HG03457 (cell line): ENCODE results near the gene GABRB3.

ENCODE experiments used
- ATAC-seq: cut with Tn5 transposase; IDR thresholded peaks from one replicate; pipeline ENCODE4 v1.9.1; 2021; ENCODE audit warnings: moderate number of reproducible peaks; ENCODE audit not compliant: unreplicated experiment

The GABRB3 gene

DNA sequence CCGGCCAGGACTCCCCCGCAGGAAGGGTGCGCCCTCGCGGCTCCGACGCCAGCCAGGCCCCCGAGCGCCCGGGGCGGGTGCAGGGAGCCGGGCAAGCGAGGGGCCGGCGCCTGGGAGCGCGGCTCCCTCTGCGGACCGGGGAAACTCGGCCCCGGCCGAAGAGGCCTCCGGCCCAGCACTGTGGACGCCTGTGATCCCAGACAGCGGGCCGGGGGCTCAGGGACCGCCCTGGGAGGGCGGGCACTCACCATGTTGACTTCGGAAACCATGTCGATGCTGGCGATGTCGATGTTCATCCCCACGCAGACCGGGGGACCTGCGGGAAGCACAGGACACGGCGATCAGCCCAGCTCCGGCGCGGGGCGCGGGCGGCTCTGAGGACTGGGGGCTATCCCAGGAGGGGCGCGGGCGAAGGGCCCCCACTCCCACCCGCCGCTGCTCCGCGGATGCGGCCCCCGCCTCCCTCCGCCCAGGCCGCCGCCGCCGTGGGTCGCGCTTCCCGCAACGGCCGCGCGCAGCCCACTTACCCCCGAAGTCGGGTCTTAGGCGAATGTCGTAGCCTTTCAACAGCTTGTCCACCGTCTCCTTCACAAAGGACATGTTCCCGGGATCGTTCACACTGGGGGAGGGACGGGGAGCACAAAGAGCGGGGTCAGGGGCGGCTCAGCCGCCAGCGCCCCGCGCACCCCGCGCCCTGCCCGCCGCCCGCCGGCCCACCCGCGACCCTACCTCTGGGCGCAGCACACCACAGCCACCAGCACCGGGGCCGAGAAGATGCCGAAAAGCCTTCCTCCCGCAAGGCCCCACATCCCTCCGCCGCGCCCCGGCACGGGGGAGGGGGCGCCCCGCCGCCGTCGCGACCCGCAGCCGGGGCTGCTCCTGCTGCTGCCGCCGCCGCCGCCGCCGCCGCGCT is at the start of gene GABRB3:
Gene GABRB3 (minus strand): TSS at position 913 of the 913 bp plus-strand sequence.
- ATAC-seq: no peak

DNA sequence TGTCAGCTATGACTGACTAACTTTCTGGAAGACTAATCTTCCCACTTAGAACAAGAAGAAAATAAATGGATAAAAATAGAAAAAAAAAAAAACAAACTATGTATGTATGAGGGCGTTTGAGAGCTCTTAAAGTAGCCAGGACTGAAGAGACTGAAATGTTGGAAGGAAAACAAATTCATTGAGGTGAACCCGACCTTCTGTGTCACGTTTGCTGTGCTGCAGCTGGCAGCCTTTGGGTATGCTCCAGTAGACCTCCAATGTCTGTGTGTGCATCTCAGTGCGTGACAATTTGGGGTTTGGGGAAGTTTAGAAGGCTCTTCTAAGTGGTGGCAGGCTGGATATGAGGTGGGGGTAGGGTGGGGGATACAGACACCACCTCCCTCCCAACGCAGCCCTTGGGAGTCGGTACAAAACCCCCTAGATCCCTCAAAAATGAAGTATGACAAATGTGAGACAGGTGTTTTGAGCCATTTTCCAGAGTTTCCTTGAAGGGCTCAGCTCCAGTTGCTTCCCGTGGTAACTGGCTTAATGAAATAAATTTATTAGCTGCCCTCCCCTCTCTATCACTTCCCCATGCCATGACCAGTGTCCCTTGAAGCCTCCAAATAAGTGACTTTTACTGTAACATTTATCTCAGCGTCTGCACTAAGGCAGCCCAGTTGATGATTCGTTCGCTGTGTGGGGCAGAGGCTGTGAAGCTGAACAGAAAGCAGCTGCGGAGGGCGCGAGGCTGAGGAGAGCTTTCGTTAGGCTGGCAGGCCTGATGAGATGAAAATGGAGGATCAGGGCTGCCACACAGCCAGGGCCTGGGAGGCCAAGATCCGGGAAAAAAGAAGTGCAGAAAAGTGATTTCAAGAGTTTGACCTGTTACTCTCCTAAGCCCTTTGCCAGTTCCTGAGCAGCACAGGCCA is 34.9 kb upstream of the GABRB3 start:
- no peak for ATAC-seq

DNA sequence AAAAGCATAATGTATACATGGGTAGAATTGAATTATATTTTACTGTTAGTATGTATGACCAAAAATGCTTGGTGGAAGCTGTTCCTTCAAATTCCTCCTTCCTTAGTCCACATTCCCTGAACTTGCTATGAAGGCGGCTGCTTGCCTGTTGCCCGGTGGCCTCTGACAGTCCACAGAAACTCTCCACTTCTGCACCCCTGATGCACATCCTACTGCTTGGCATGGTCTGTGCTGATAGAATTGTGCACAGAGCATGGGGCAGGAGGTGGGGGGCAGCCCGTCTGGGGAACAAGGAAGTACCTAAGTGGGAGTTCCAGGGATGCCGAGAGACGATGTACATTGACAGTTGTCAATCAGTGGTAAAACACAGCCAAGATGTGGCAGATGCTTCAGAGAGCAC is 33.7 kb upstream of the GABRB3 start:
- ATAC-seq: no peak

DNA sequence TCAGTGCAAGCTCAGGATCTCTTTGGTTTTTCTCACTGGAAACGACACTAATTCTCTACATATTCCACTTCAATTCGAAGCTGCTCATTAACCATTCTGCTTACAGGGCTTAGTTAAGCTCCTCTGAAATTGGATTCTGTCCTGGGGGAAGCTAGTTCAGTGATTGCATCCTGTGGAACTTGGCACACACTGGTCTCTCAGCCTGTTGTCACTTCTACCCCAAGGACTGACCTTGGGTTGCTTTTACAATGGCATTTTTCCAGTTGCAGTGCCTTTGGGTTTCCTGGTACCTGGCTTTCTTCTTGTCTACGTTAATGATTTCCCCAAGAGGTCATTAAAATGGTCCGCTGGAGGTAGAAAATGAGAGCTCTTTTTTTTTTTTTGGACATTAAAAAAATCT is 33.3 kb upstream of the GABRB3 start:
- ATAC-seq: no peak

DNA sequence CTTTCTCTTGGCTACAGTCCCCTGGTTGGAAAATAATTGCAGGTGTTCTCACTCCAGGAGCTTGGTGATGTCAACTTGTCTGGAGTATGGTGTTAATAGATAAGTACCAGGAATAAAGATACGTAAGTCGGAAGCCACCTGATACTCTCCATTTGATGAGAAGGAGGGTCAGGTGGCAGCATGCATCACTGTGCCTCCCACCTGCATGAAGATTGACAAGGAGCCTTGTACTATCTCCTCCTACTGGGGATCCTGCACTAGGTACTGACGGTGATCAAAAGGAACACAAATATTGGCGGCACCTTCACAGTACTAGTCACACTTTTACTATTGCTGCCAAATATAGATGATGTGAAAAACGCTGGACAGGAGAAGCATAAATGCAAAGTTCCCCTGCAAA is 32.6 kb upstream of the GABRB3 start:
- ATAC-seq: no peak

DNA sequence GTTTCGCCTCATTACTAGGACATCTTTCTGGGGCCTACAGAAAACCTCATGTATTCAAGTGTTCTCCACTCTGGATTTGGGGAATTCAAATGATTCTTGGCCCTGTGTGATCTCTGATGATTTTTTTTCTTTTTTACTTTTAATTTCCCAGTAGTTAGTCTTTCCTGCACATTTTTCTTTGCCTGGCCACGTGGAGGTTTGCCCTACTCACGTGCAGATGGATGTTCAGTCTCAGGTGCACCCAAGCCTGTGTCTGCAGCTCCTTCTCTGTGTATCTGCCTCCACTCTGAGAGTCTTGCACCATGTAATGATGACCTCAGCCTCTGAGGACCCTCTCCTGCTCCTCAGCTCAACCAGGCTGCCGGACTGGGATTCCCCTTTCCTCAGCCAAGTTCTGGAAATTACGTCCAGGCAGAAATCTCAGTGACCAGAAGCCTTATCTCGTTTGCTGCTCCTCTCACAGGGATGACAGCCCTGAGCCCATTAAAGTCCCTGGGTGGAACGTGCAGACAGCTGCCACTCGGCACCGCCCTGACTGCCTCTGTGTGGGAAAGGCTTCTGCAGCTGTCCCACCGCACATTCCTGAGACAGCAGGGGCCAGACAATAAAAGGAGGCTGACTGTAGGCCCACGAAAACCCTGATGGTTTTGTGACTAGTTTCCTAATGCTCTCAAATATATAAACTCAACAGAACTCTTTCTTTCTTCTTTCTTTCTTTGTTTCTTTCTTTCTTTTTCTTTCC is 31.4 kb upstream of the GABRB3 start:
- no peak for ATAC-seq

DNA sequence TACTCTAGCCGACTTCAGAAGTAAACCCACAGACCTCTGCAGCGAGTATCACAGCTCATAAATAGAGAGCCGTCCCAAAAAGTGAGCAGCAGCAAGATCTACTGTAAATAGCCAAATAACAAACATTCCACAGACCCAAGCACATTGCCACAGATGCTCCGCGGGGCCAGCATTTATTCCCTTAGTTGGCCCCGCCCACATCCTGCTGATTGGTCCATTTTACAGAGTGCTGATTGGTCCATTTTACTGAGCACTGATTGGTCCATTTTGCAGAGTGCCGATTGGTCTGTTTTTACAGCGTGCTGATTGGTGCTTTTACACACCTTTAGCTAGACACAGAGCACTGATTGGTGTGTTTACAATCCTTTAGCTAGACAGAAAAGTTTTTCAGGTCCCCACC is 17.3 kb upstream of the GABRB3 start:
- ATAC-seq: no peak

DNA sequence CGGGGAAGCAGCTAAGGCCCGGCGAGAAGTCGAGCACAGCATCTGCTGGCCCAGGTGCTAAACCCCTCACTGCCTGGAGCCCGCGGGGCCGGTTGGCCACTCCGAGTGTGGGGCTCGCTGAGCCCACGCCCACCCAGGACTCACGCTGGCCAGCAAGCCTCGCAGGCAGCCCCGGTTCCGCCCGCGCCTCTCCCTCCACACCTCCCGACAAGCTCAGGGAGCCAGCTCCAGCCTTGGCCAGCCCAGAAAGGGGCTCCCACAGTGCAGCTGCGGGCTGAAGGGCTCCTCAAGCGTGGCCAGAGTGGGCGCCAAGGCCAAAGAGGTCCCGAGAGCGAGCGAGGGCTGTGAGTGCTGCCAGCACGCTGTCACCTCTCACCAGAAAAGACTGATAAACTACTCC is 8.9 kb upstream of the GABRB3 start:
- ATAC-seq: no peak

DNA sequence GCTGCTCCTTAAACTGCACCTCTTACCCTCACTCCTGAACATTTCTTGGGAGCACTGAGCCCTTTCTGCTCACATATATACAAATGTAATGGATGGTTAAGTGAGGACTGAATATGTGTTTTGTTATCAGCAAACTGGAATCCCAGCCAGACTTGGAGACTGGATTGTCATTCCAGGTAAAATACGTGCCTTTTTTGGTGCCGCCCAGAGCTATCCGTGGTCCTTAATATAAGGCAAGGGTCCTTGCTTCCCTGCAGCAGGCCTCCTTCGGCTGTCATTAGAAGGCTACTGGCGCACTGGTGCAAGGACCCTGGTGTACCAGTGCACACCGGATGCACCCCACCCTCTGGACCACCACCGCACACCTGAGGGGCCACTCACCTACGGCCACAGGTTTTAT is 1.1 kb upstream of the GABRB3 start:
- ATAC-seq: no peak

DNA sequence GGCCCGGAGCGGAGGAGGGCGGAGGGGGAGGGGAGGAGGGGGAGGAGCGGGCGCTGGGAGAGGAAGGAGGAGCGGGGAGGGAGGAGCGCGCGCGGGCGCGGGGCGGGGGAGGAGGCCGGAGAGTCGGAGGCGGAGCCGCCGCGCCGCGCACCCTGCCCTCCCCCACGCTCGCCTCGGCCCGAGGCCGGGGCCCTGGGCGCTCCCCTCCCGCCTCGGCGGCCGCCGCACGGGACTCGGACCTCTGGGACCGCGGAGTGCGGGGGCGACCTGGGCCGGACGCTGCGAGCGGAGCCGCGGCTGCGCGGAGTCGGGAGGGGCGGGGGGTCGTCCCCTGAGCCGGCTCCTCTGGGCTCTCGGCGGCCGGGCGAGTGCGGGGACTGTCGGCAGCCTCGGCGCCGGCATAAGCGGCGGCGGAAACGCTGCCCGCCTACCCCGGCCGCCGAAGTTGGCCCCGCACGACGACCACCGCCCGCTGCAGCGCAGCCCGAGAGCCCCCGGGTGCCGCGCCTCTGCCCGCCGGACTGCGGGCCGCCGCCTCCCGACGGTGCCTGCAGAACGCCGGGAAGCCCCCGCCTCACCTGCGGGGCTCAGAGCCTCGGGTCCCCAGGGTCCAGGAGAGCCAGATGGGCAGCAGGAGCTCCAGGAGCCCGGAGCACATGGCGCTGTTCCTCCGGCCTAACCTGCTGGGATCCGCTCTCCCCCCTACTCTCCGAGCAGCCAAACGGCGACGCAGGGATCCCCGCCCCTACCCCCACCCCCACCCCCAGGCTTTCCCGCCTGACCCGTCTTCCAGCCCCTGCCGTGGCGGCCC is 406 bp upstream of the GABRB3 start:
- ATAC-seq: no peak

DNA sequence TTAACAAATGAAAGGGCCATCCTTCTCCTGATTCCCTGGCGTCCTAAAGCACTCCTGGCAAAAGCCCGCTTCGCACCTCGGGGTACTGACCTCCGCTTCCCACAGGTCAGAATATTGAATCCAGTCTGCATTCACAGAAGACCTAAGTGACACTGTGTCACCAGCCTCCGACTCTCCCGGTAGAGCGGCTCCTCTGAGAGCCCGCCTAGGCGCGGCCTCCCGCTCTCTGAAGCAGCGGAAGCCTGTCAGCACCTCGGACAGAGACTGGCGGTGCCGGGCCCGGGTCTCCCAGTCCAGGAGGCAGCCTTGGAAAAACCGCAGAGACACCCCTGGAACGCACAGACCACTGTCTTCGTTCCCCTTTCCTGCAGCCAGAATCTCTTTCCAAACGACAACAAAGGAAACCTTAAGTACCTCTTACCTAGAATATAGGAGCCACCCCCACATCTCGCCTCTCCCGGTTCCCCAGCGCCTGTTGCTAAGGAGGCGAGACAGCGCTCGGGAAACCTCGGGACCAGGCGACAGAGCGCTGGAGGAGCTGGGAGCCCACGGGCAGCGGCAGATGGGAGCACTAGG is 1.2 kb downstream of the GABRB3 start:
- no peak for ATAC-seq

DNA sequence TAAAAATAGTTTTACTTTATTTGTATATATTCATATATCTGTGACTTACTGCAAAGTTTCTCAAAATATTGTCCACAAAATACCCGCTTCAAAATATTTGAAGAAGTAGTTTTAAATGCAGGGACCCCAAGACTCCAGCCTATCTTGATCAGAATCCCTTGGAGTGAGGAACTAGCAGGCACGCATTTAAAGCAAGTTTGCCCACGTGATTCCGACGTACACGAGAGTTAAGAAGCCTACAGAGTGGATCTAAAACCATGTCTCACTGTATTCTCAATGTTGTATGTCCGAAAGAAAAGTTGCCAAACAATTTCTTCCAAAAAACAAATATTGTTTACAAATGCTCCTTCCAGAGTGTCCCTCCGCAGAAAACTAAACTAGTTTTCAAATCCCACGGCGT is 1.7 kb downstream of the GABRB3 start:
- no peak for ATAC-seq

DNA sequence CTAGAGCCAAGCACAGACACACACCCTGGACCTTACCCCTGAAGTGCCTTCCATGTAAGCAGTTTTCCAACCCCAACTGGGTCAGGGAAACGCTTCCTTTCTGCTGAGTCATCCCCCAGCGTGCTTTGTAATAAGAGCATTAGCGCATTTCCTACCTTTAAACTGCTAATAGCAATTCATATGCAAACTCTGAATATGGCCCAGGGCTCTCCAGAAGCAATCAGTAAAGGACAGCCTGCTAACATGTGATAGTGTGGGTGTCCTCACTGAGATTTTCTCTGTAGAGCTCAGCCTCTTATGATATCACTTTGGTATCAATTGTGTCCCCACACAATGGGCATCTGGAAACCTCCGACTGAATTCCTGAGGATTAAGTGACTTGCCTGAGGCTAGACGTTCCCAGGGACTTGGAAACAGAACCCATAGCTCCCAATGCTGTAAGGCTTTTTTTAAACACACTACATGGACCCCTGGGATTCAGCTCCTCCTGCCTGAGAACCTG is 5.6 kb downstream of the GABRB3 start:
- no peak for ATAC-seq

DNA sequence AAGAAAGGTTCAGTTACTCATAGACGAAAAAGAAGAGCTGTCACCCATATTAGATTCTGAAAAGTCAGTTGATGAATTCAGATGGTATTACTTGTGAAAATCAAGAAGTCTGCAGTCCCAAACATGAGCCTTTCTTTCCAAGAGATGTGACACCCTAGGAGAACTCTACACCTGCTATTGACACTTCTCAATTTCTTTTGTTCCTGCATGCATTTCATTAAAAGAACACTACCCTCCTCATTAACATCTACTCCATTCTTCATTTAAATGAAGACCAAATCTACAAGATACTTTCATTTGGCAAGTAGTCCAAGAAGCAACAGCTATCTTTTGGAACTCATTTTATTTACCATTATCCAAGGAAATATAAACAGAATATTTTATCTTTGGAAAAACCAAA is 6.6 kb downstream of the GABRB3 start:
- no peak for ATAC-seq

DNA sequence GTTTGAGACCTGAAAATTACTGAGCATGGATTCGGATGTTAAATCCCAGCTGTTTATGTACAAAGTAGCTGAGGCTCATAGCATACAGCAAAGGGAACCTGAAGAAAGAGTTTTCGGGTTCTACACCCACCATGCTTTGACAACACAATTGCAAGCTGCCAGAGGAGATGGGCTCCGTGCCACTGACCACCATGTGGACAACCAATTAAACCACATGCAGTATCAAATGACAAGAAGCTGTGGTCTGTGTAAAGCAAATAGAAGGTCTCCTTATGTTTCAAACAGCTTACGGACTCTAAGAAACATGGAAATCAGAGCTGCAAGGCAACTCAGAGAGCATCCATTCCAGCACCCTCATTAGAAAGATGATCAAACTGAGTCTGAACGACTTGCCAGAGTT is 12.9 kb downstream of the GABRB3 start:
- ATAC-seq: no peak

DNA sequence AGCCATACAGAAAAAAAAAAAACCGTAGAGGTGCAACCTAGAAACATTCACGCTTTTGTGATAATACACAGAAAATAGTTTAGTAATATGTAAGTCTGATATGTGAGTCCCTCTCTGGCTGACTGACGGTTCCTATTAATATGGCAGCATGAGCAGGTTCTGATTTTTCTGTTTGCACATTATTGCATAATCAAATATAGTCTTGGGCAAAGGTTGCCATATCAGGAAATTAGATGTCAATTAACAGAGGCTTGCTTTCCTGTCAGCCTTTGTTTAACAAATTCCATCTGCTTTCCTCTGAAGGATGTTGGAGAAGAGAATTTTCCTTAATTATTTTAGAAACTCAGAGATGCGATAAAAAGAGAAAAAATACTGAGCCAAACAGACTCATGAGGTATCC is 14.8 kb downstream of the GABRB3 start:
- no peak for ATAC-seq

DNA sequence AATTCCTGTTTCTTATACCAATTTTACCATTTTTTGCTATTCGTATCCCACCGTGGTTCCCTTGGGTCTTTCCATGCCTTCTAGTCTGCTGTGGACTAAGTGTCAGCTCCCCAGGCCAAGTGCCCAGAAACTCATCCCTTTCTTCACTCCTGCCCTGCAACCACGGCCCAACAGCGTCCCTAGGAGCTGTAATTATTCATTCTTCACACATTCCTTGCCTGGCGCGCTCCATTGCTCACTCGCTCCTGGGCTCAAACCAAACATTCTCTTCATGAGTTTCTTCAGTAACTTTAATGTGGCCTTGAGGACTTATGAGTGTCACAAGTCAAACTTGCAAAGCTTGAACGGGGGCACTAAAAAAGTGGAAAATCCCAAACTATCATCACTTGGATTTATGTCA is 15.7 kb downstream of the GABRB3 start:
- no peak for ATAC-seq

DNA sequence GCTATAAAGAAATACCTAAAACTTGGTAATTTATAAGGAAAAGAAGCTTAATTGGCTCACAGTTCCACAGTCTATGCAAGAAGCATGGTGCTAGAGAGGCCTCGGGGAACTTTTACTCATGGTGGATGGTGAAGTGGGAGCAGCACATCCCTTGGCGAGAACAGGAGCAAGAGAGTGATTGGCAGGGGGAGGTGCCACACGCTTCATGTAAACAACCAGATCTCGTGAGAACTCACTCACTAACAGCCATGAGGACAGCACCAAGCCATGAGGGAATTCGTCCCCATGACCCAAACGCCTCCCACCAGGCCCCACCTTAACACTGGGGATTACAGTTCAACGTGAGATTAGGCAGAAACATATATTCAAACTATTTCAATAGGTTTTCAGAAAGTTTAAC is 28.0 kb downstream of the GABRB3 start:
- no peak for ATAC-seq

DNA sequence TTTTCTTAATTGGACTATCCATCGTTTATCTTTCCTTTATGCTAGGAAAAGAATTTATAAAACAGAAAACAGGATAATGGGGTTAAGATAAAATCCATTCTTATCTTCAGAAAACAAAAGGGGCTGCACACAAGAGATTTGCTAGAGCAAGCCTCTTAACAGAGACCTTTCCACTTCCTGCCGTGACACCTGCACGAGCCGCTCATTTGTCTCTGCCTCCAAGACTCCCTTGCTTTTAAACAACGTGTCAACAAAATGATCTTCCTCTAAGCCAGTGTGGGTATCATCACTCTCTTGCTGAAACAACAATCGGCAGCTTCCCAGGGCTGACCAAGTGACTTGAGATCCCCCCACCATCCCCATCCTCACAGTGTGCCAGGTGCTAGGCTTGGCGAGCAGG is 33.1 kb downstream of the GABRB3 start:
- ATAC-seq: no peak

DNA sequence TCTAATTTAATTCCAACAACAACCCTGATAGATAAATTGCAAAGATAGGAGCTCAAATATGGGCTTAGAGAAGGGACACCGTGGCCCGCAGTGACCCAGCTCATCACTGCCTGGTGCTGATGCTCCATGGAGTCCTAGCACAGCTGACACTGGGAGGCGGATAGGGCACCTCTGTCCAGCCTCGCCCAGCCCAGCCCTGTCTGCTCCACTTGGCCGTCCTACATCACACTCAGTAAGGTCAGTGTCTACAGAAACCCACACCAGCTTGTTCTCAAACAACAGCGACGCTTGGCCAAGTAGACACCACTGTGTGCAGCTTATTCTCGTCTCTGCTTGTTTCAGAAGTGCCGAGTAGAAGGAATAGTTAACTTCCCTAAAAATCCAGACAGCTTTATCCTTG is 33.9 kb downstream of the GABRB3 start:
- ATAC-seq: no peak
